OCI-M2 (cell line): ENCODE results near the gene TSPAN9.

Experiments
- DNase-seq: peaks from one replicate; lab custom pipeline; 2025; ENCODE audit not compliant: unreplicated experiment; lab: John Stamatoyannopoulos, UW

Gene TSPAN9

GRCh38 chr12:3220382-3221321 is 143.5 kb downstream of the TSPAN9 start:
- DNase-seq = no peak

DNA sequence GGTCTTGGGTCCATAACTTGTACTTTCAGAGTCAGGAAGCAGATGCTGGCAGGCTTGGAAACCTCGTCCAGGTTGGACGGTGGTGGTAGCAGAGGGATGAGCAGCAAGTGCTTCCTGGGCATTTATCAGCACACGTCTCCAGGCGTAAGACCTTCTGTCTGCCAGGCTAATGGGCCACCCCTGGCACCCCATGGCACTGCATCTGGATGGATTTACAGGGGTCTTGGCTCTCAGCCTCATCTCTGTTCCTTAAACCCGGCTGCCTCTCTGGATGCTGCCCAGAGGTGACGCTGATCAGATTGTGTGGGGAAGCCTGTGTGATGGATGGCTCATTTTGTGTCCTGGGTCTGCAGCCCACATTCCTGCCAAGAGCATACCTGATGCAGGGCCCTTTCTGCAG is 145.1 kb downstream of the TSPAN9 start:
- DNase-seq = no peak

DNA sequence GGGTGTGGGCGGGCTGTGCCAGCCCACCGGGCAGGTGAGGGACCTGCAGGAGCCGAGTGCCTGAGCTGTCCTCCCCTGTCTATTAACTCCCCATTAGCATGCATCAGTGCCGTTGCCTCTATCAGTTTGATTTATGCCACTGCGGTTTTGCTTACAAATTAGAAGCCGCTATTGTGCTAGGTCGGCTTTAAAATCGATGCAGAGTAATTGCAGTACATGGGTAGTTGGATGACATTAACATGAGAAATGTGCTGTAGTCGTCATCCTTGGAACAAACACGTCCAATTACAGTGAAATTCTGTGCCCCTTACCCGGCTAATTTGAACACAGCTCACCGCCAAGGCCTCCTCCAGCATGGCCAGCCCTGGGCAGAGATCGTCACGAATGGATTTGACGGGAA is 145.8 kb downstream of the TSPAN9 start:
- no peak for DNase-seq

- DNase-seq = no peak
Measured at GRCh38 chr12:3223601-3224529, 146.7 kb downstream of the TSPAN9 start.

- no peak for DNase-seq
Measured at GRCh38 chr12:3224530-3224903, 147.3 kb downstream of the TSPAN9 start.

DNA sequence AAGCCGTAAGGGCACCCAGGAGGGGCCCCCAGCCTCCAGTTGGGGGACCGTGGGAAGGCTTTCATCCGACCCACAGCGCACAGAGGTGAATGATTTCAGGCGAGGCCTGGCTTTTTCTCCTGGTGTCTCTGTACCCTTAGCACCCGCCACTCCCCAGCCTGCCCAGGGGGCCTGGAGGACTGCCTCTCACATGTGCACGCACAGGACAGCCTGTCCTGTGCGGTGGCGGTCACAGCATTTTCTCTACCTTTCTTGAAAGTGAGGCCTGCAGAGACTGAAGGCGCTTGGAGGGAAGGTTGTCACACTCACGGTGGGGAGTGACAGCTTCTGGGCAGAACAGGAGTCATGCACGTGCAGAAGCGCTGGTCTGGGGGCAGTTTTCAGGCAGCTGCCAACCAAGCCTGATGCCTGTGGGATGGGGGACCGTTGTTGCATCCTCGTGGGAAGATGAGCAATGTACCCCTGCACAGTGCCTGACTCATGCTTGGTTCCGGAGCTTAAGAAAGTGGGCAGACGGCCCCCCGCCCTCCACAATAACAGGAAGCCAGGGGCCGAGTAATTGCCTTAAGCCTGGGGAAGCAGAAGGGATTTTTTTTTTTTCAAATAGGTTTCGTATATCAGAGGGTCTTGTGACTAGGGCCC is 148.1 kb downstream of the TSPAN9 start:
- no peak for DNase-seq

DNA sequence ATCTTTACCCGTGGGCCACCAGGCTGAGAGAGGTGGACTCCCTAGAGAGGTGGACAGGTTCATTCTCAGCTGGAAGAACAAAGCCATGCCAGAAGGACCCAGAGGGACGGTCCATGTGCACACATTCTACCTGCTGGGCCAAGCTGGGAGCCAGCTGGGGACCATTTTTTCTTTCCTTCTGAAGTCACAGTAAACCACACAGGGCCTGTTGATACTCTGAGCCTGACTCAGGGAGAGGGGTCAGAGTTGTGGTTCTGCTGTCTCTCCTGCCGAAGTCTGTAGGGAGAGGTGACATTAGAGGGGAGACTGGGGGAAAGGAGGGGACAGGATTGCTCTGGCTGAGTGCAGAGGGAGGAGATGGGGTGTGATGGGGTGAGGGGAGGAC is 148.6 kb downstream of the TSPAN9 start:
- no peak for DNase-seq

DNA sequence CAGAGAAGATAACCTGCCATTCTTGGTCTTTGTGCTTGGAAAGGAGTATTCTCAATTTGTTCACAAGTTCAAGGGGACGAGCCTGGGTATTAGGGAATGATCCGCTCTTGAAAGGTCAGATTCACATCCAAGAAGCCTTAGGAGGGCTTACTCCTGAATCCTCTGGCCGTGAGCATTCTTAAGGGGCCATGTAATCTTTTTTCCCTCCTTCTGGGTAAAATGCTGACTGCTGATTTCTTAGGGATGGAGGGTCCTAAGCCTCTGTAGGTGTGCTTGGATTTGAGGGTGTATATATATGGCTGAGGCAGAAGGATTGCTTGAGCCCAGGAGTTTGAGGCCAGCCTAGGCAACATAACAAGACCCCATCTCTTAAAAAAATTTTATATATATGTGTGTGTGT is 149.1 kb downstream of the TSPAN9 start:
- DNase-seq = no peak

GRCh38 chr12:3227076-3227975 is 150.1 kb downstream of the TSPAN9 start:
- DNase-seq = no peak

DNA sequence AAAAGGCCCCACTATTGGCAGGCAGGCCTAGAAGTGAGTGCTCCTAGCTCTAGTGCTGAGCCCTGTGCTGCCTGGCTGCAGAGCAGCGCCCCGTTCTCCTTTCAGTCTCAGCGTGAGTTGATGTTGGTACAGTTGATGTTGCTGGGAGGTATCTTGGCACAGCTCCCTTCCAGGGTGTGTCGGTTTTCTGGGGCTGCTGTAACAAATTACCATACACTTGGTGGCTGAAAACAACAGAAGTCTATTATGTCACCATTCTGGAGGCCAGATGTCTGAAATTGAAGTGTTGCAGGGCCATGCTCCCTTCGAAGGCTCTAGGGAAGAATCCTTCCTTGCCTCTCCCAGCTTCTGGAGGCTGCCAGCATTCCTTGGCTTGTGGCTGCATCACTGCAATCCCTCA is 151.4 kb downstream of the TSPAN9 start:
- no peak for DNase-seq

- DNase-seq = no peak
Measured at GRCh38 chr12:3229577-3229976, 152.4 kb downstream of the TSPAN9 start.

- no peak for DNase-seq
Measured at GRCh38 chr12:3230758-3231375, 153.7 kb downstream of the TSPAN9 start.

GRCh38 chr12:3231399-3231876 is 154.3 kb downstream of the TSPAN9 start:
- no peak for DNase-seq

GRCh38 chr12:3233797-3234196 is 156.6 kb downstream of the TSPAN9 start:
- no peak for DNase-seq

DNA sequence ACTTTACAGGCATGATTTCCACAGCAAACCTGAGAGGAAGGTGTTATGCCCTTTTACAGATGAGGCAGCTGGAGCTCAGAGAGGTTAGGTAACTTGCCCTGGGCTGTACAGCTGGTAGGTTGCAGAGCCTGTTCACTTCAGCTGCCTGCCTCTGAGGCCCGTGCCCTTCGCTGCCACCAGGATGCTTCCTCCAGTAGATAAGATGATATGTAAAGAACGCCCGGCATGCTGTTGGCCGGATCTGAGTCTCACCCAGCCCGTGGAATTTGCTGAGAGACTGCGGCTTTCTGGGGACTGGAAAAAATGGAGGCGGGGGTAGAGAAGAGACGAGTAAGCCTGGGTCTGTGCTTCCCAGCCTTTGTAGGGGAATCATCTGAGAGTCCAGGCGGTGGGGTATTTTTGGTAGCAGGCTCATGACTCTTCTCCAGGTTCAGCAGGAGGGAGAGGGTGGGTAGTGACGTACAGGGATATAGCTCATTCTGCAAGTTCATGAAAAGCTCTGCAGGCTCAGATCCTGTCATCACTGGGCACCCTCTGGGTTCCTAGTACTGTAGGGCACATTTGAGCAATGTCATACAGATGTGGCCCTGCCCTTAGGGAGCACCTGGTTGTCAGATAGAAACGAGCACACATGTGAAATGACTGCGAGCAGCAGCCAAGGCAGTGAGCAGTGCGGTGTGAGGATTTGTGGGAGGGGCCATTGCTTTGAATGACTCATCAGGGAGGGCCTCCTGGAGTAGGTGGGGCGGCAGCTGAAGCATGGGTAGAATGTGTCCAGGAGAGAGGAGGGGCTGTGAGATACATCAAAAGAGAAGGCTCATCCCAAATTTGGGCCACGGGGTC is 159.4 kb downstream of the TSPAN9 start:
- DNase-seq = no peak

- DNase-seq = no peak
Measured at GRCh38 chr12:3238196-3238595, 161.0 kb downstream of the TSPAN9 start.

DNA sequence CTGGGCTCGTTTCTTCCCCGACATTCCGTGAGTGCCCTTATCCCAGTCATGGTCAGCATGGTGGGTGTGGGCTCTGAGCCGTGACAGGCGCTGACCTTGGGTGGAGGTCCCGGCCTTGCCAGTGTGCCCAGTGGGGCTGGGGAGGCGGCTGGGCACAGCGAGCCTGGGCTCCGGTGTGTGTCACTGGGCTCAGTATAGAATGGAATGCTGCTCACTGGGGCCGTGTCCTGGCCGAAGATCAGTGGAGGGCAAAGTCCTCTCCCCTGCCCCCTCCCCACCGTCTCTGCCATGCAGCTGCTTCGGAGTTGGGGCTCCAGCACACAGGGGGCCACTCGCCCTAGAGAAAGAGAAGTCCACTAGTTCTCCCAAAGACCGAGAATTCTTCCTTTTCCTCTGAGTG is 164.4 kb downstream of the TSPAN9 start:
- DNase-seq = no peak

DNA sequence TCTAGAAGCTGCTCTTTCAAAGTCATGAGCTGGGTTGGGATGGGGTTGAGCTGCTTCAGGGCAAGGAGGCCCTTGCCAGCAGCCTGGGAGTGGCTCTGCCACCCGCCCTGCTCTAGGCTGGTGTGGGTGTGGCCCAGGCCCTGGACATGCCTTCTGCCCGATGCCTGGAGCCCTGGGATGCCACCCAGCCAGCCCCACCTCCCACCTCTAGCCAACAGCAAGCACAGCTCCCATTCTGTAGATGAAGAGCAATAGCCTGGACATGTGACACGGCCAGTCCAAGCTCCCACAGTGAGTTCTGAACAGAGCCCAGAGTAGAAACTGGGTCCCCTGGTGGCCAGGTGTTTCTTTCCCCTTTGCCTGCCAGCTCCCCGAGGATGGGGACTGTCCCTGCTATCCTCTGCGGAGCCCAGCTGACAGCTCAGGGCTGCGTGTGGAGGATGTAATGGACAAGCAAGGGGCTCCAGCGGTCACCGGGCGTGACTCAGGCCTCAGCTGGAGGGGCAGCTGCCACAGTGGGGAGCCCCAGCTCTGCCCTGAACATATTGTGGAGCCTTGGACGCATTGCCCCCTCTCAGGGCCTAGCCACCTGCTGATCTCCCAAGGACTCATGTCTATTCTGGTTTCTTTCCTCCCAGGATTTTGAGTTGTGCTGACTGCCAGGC is 165.2 kb downstream of the TSPAN9 start:
- DNase-seq = no peak
